Mucosa of gallbladder (tissue), 1 donor: ENCODE results near the gene BOC. TPM values are rescaled to one million over a fixed set of nuclear protein-coding genes. Genes with fewer than 3 reads are reported as not detected.
"Not testable (repeated sequence)": the region's sequence is repeated elsewhere in the genome, so short reads cannot be mapped to it uniquely, and the experiment has no call there.

Experiments
- DNase-seq: peaks from one replicate; pipeline ENCODE4 v3.0.0-alpha.2; 2020; ENCODE audit warnings: low spot score
- total RNA-seq: library from RNA; stranded (reverse); gene quantifications from one replicate; pipeline ENCODE4 v1.2.1, GENCODE V29; 2021
- donor health status: DM: no; HTN: no; CAD: no.

Gene BOC, protein sequence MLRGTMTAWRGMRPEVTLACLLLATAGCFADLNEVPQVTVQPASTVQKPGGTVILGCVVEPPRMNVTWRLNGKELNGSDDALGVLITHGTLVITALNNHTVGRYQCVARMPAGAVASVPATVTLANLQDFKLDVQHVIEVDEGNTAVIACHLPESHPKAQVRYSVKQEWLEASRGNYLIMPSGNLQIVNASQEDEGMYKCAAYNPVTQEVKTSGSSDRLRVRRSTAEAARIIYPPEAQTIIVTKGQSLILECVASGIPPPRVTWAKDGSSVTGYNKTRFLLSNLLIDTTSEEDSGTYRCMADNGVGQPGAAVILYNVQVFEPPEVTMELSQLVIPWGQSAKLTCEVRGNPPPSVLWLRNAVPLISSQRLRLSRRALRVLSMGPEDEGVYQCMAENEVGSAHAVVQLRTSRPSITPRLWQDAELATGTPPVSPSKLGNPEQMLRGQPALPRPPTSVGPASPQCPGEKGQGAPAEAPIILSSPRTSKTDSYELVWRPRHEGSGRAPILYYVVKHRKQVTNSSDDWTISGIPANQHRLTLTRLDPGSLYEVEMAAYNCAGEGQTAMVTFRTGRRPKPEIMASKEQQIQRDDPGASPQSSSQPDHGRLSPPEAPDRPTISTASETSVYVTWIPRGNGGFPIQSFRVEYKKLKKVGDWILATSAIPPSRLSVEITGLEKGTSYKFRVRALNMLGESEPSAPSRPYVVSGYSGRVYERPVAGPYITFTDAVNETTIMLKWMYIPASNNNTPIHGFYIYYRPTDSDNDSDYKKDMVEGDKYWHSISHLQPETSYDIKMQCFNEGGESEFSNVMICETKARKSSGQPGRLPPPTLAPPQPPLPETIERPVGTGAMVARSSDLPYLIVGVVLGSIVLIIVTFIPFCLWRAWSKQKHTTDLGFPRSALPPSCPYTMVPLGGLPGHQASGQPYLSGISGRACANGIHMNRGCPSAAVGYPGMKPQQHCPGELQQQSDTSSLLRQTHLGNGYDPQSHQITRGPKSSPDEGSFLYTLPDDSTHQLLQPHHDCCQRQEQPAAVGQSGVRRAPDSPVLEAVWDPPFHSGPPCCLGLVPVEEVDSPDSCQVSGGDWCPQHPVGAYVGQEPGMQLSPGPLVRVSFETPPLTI
- total RNA-seq = 20.5 TPM

DNA sequence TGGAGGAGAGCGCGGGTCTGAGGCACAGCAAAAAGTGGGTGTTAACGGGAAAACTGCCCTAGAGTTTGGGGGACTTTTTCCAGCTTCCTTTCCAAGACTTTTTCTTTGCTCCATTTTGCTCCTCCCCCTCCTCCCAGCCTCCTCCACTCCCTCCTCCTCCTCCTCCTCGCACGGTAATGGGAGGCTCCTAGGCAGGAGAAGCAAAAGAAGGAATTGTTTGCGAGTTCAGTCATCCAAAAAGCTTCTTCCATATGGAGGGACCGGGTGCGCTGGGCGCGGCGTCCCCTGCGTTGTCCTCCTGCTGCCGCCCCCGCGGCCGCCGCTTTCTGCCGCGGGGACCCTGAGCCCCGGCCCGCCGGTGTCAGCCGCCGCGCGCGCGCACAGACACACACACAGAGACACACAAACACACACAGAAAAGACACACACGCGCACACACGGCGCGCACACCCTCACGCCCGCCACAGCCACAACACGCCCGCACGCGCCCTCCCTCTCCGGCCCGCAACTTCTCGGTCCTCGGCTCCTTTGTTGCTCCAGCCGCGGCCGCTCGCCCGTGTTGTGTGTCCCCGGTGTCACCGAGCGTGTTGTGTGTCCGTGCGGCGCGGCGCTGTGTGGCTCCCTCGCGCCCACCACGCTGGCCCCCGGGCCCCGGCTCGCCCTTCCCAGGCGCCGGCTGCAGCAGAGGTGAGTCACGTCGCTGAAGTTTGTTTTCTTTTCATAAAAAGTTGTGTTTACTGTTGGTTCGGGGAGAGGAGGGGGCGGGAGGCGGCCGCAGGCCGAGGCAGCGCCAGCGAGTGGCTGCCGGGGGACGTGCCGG lies at the start of gene BOC:
TSS of gene BOC (plus strand) at position 228 of the 820 bp plus-strand sequence. CDS start 38,246 bp downstream, outside the sequence.
- DNase-seq = no peak

DNA sequence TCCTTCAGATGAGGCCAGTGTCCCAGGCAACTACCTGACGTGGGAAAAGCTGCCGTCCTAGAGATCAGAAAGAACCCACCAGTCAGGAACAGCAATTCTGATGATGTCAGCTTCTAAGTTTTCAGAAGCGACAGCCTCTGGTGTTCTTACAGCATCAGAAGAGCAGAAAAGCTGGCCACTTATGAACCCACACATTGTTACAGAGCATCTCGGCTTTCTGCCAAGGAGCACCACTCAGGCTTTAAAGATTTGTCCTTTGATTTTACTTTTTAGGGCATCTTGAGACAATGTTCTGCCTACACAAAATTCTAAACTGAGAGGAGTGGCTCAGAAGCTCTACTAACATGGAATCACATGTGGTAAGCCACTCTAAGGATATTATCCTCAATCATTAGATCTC lies 49.7 kb upstream of the BOC start:
- no peak for DNase-seq

DNA sequence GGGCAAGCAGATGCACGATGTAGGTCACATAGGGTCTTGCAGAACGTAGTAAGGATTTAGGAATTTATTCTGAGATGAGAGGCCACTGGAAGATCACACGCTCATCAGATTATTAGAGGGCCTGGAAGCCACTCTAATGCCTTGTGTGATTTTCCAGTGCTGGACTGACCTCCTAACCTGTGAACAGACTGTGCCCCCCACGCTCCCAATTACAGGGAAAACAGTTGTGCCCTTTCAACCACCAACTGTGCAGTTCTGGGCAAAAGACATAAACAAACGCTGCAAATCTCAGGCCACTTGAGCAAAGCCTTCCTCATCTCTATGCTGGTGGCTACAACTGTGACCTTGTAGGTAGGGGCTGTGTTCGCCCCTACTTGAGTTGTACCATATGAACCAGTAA lies 48.2 kb upstream of the BOC start:
- DNase-seq = no peak

DNA sequence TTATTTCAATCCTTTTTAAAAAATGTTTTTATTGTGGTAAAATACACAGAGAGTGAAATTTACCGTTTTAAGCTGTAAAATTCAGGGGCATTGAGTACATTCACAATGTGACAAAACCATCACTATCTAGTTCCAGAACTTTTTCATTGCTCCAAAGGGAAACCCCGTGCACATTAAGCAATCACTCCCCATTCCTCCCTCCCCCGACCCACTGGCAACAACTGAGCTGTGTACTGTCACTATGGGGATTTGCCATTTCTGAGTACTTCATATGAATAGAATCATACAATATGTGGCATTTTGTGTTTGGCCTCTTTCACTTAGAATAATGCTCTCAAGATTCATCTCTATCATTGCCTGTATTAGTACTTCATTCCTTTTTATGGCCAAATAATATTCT lies 45.5 kb upstream of the BOC start:
- DNase-seq = no peak

DNA sequence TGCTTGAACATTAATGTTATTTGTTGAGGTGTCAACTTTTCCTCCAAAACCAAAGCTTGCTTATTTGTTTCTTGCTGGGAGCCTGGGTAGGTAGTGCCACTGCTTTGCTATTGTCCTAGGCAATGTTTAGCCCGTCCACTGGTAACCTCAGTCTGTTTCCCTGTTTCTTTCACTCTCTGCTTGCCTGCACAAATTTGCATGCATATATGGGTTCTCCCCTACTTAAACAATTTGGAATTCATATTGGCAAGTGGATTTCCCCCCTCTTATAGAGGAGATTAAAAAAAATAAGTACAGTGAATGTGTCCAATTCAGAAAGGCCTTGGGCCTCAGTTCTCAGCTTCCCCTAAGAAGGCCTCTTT lies 45.0 kb upstream of the BOC start:
- no peak for DNase-seq

DNA sequence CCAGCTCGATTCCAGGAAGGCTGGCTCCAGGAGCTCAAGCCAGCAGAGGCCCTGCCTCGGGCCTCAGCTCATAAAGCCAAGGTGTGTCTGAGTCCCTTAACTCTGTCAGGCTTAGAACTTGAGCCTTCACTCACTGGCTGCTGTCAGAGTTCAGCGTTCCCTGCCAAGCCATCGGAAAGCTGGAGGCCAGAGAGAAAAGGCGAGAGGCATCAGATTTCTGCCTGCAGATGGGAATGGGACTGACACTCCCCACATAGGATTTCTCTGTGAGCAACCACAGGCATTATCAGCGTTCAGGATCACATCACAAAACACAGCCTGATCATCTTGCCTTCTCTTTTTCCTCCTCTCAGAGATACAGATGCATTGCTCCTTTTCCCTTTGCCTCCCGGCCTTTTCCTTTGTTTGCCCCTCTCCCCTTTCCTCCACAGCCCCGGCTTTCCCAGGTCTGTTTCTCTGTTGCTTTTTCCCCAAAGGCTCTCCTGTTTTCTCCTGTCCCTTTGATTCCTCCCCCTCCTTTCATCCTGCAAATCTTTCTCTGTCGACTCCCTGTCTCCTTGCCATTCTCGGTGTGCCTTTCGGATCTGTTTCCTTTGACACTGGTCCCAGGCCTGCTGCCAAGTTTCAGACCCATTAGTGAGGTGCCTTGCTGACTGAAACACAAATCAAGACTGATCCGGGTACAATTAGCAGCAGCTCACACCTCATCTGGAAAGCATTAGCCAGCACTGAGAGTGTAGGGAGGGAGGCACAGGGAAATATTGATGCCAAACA lies 44.5 kb upstream of the BOC start:
- DNase-seq = no peak

DNA sequence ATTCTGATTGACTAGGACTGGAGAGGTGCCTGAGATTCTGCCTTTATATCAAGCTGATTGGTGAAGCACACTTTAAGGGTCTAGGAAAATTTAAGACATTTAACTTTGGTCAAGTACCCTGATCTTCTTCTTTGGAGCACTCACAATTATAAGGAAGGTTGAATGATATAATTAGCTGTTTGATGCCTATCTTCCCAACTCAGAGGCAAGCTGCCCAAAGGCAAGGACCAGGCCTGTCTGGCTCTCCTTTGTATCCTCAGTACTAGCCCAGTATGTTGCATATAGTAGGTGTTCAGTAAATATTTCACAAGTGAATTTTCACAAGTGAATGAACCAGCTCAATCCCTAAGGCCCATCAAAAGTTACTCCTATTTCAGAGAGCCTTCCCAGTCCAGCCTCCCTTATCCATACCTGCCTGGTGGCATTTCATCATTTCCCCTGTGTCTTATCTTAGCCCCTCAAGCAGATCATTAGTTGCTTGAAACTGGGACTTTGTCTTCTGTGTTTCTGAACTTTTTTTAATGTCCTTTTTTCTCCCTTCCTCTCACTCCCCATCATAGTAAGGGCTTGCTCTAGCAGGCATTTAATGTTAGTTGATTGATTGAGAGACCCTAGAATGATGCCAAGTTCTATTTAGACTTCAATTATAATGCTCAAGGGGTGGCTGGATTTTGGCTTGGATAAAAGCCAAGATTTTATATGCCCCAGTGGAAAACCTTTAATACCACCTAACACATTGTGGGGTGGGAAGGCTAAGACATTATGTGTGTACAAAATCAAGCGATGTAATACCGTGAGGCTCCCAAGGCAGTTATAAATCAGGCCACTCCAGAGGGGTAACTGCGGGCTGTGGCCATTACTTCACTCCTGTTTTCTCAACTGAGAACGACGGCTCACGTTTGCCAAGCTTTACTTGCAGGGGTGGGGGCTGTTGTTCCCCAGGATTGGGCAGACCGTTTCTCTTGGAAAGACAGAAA lies 43.2 kb upstream of the BOC start:
- no peak for DNase-seq

DNA sequence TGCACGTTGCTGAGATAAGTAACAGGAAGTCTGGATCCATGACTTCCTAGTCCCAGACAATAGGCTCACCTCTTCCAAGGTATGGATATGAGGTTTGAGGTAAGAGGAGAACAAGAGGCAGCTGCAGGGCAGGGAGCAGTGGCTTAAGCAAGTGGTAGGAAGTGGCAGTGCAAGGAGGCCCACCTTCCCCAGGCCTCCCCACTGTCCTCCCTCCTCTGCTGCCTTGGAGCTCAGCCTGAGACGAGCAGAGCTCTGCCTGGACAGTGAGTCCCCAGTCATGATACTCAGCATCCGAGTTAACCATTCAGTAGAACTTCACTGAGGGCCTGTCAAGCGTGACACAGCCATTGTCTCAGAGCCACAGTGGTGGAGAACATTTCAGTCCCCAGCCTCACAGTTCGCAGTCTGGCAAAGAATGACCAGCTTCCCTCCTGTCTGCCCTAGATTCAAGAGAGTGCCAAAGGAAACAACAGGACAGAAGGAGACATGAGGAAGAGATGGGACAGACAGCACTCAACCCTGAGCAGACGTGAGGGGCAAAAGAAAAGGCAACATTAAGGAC lies 41.4 kb upstream of the BOC start:
- no peak for DNase-seq

DNA sequence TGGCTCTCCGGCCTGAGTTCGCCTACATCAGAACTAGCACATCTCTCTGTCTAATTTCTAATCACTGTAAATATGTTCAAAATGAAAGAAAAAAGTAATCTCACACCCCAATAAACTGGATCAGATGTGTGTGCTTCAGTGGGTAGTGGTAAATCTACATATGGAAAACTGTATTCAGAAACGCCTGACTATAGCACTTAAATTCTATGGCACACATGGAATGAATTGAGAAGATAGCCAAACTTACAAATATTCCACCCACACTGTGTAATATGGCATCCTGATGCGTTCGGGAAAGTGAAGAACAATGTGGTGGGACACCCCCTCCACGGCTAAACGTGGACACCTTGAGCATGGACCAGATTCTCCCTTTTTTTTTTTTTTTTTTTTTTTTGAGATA lies 40.6 kb upstream of the BOC start:
- DNase-seq = no peak

DNA sequence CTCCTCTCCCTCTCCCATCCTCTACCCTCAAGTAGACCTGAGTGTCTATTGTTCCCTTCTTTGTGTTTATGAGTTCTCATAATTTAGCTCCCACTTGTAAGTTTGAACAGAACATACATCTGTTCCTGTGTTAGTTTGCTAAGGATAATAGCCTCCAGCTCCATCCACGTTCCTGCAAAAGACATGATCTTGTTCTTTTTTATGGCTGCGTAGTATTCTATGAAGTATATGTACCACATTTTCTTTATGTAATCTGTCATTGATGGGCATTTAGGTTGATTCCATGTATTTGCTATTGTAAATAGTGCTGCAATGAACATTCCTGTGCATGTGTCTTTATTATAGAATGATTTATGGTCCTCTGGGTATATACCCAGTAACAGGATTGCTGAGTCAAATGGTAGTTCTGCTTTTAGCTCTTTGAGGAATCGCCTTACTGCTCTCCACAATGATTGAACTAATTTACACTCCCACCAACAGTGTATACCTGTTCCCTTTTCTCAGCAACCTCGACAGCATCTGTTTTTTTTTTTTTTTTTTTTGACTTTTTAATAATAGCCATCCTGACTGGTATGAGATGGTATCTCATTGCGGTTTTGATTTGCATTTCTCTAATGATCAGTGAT lies 39.6 kb upstream of the BOC start:
- DNase-seq = not testable (repeated sequence)

DNA sequence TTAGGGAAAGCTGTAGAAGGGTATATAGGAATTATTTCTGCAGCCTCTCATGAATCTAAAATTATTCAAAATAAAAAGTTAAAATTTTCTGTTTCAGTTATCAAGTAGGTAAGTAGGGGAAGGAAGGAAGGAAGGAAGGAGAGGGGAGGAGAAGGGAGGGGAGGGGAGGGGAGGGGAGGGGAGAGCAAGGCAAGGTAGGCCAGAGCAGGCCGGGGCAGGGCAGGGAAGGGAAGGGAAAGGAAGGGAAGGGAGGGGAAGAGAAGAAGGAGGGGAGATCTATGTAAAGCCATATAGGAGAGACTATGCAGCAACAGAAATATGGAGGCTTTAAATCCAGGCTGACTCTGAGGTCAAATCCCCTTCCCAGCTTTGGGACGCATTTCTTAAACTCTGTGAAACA lies 38.3 kb upstream of the BOC start:
- no peak for DNase-seq

DNA sequence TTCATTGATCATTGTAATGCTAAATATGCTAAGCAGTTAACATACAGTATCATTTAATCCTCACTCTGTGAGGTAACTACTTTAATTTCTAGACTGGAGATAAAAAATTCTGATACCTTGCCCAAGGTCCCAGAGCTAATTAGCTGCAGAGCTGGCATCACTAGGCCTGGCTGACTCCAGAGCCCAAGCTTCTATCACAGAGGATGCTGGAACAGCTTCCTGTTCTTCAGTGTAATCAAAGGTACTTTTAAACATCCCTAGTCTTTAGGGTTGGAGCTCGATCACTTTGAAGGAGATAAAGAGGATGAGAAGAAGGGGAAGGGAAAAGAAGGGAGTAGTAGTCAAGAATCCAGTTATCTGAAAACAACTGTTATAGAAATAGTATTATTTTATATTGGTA lies 37.1 kb upstream of the BOC start:
- no peak for DNase-seq

DNA sequence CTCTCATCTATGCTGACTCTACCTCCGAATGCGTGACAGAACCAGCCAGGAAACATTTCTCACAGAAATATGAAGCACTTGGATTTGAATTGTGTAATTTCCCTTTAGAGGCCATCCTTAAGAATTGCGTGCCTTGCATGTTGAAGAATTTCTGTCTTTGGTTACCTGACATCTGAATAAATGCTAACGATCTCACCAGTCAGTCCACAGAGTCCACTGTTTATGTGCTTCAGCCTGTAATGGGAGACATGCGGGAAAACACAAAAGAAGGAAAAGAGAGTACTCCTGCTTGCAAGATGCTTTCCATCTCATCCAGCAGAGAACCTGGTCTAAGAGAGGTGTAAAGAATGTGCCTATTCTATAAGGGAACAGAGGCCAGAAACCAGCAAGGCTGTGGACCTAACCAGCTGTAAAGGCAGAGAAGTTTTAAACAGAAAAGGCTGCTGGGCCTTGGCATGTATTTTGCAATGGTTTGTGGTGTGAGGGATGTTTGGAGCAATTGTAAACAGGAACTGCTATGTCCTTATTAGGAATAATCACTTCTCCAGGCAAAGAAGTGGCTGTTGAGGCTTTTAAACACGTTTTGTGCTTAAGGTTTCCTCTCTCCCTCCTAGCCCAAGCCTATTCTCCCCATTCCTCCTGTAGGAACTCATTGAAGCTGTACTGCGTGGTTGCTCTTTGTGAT lies 36.4 kb upstream of the BOC start:
- no peak for DNase-seq

DNA sequence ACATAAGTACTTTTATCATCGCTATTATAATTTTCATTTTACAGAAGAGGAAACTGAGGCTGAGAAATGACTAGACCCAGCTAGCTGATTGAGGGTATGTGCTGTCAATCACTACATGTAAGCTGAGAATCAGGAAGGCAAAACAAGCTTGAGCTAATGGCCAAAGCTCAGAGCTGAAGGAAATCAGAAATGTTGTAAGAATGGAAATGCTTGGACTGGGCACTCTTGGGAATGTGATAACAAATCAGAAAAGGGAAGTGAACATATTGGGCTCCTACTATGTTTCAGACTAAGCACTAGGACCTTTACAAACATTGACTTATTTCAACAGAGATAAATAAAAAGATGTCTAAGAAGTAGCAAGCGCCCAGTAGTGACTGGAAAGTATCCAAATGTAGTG lies 33.8 kb upstream of the BOC start:
- no peak for DNase-seq

DNA sequence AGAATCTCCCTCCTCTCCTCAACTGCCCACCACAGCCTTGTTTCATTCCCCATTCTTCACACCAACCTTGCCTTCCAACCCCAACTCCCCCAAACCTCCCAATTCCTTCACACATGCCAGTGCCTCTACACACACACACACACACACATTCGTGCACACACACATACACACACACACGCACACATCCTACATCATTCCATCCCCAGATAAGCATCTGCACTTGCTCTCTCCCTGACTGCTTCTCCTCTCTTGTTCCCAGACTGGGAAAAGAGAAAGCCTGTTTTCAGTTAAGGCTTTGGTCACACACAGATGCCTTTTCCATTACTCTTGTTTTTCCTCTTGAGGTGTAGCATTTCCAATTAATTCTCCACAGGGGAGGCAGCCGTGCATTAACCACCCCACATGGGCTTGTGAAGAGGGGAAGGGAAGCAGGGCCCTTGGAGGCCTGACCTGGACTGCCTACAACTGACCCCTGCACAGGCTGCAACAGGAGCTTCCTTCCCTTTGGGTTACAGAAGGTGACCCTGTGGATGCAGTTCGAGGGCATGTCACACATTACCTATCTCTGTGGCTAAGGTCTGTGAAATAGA lies 32.0 kb upstream of the BOC start:
- no peak for DNase-seq

DNA sequence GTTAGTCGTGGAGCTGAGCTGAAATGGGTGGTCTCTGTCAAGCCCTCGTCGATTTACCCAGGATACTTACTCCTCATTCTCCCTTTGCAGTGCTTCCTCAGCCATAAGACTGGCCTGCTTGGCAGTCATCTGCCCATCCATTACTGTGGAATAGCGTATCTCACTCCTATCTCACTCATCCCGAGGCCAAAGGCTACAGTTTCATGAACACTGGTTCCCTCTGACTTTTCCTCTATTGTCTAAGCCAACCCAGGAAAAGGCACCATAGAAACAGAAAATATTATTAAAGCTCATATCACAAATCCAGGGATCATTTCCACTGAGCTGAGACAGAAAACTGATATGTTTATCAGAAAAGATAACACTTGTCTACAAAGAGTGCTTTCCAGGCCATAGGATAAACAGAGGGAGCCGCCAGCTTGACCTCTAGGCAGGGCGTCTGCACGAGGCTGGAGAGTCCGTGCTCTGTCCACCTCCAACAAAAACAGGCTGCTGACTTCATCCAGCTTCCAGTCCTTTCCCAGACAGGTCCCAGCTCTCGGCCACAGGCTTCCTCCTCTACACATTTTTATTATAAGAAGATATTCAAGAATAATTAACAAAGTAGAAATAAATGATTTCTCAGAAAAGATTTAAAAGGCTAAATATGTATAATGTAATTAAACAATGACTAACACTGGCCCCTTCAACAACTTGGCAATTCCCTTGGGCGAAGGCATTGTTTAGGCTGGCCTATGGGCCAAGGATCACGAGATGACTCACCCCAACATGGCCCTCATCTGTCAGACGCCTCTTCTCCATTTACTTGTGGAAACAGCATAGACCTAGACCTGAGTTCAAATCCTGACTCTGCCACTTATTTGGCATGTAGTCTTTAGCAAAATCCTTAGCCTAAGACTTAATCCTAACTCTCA lies 27.4 kb upstream of the BOC start:
- no peak for DNase-seq
